ENCODE data around the gene IL12A.

The IL12A gene

GRCh38 chr3:159948429-159949144 is 40.0 kb upstream of the IL12A start:
- no peak overlapping the region for H3K4me3 ChIP-seq (ENCODE audit: low read depth, low read length)
- TF ChIP-seq, protein P1, sequence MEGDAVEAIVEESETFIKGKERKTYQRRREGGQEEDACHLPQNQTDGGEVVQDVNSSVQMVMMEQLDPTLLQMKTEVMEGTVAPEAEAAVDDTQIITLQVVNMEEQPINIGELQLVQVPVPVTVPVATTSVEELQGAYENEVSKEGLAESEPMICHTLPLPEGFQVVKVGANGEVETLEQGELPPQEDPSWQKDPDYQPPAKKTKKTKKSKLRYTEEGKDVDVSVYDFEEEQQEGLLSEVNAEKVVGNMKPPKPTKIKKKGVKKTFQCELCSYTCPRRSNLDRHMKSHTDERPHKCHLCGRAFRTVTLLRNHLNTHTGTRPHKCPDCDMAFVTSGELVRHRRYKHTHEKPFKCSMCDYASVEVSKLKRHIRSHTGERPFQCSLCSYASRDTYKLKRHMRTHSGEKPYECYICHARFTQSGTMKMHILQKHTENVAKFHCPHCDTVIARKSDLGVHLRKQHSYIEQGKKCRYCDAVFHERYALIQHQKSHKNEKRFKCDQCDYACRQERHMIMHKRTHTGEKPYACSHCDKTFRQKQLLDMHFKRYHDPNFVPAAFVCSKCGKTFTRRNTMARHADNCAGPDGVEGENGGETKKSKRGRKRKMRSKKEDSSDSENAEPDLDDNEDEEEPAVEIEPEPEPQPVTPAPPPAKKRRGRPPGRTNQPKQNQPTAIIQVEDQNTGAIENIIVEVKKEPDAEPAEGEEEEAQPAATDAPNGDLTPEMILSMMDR (IDR thresholded peaks at IDR 0.05; ENCODE audit: low read depth, low read length) = no peak
- TF ChIP-seq POLR2A (IDR thresholded peaks at IDR 0.05; ENCODE audit: extremely low read depth, insufficient read length) (no peak), MYC (IDR thresholded peaks at IDR 0.05; ENCODE audit: low read depth, low read length) (no peak)
- TF ChIP-seq, protein P2, sequence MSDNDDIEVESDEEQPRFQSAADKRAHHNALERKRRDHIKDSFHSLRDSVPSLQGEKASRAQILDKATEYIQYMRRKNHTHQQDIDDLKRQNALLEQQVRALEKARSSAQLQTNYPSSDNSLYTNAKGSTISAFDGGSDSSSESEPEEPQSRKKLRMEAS (IDR thresholded peaks at IDR 0.05; ENCODE audit: low read depth, low read length) = no peak
- DNase-seq (ENCODE audit: low read depth) = no peak

DNA sequence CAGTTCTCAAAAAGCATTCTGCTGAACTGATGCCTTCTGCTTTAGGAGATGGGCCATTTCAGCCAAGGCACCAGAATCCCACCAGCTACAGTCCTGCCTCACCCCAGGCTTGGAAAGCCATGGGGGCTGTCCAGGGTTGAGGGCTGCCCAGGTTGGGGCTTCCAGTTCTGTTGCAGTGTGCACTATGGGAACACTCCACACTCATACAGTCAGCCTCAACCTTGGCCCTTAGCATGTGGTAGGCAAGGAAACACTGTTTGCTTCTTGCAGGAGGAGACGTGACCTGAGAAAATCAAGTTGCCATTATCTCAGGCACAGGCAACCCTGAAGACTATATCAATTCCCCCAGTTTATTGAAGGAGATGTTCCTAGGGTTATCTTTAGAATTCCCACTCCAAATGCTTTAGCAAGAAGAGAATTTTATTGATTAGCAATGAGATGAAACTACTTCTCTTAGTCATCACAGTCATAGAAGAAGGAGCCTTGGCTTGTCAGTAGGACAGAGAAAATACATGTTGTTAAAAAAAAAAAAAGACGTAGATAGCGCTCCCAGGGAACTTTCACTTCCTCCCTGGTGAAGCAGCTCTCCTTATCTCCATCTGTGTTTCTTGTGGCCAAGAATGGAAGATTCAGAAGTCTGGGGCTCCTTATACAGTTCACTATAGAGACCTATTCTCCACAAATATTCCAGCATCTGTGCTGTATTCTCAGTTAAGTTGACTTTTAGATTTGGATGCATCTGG is 38.3 kb upstream of the IL12A start:
- TF ChIP-seq, protein P2 (IDR thresholded peaks at IDR 0.05; ENCODE audit: low read depth, low read length) = no peak
- TF ChIP-seq, protein P1 (IDR thresholded peaks at IDR 0.05; ENCODE audit: low read depth, low read length) = no peak
- TF ChIP-seq POLR2A (IDR thresholded peaks at IDR 0.05; ENCODE audit: extremely low read depth, insufficient read length) (no peak), MYC (IDR thresholded peaks at IDR 0.05; ENCODE audit: low read depth, low read length) (no peak)
- DNase-seq (ENCODE audit: low read depth) = peak; percentile 9
- H3K4me3 ChIP-seq (ENCODE audit: low read depth, low read length) = no peak overlapping the region

DNA sequence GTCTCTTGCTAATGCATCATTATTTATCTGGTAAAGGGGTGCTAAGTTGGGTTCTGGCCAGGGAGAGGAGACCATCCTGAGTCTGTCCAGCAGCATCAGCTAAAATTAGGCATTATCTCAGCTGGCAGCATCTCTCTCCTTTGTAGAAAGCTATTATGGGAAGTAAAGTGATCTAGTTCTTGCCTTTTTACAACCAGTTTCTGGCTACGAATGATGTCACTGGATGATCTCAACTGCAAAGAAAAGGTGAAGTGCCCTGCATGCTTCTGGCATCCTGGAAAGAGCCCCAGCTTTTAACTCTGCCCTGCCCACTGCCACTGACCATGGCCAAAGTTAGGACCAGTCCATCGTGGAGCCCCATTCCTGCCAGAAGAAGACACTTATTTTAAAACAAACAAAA is 37.1 kb upstream of the IL12A start:
- DNase-seq (ENCODE audit: low read depth) = no peak
- no peak overlapping the region for H3K4me3 ChIP-seq (ENCODE audit: low read depth, low read length)
- TF ChIP-seq, protein P2 (IDR thresholded peaks at IDR 0.05; ENCODE audit: low read depth, low read length) = no peak
- TF ChIP-seq MYC (IDR thresholded peaks at IDR 0.05; ENCODE audit: low read depth, low read length) = no peak
- no peak for TF ChIP-seq POLR2A (IDR thresholded peaks at IDR 0.05; ENCODE audit: extremely low read depth, insufficient read length)
- TF ChIP-seq, protein P1 (IDR thresholded peaks at IDR 0.05; ENCODE audit: low read depth, low read length) = no peak

- peak; percentile 27 for DNase-seq (ENCODE audit: low read depth)
- no peak overlapping the region for H3K4me3 ChIP-seq (ENCODE audit: low read depth, low read length)
- TF ChIP-seq, protein P2 (IDR thresholded peaks at IDR 0.05; ENCODE audit: low read depth, low read length) = no peak
- no peak for TF ChIP-seq POLR2A (IDR thresholded peaks at IDR 0.05; ENCODE audit: extremely low read depth, insufficient read length)
- no peak for TF ChIP-seq MYC (IDR thresholded peaks at IDR 0.05; ENCODE audit: low read depth, low read length)
- TF ChIP-seq, protein P1 (IDR thresholded peaks at IDR 0.05; ENCODE audit: low read depth, low read length) = no peak
Measured at GRCh38 chr3:159953325-159954085, 35.1 kb upstream of the IL12A start.

GRCh38 chr3:159960188-159961148 is 28.2 kb upstream of the IL12A start:
- TF ChIP-seq POLR2A (IDR thresholded peaks at IDR 0.05; ENCODE audit: extremely low read depth, insufficient read length) = no peak
- TF ChIP-seq, protein P2 (IDR thresholded peaks at IDR 0.05; ENCODE audit: low read depth, low read length) = no peak
- TF ChIP-seq, protein P1 (IDR thresholded peaks at IDR 0.05; ENCODE audit: low read depth, low read length) = no peak
- TF ChIP-seq MYC (IDR thresholded peaks at IDR 0.05; ENCODE audit: low read depth, low read length) = no peak
- no peak overlapping the region for H3K4me3 ChIP-seq (ENCODE audit: low read depth, low read length)
- DNase-seq (ENCODE audit: low read depth) = no peak
